Ovary (tissue), 9 donors: ENCODE measurements around the gene MRPL10. TPM values are rescaled to one million over a fixed set of nuclear protein-coding genes. Genes with fewer than 3 reads are reported as not detected.

Experiments
- DNase-seq, 5 donors: peaks; one replicate each; pipeline ENCODE4 v3.0.0-alpha.2; 2019 to 2020
- H3K27ac ChIP-seq, 2 donors: fragments of 200-600 bp; one replicate each; pipeline versions ENCODE4 v1.5.1 to v1.8.0; 2019 to 2022
- H3K27me3 ChIP-seq: fragments of 200-600 bp; one replicate; pipeline ENCODE4 v1.8.0; 2022
- H3K36me3 ChIP-seq: fragments of 200-600 bp; sonication (generic); one replicate; pipeline ENCODE4 v1.5.1; 2019
- H3K4me1 ChIP-seq: one replicate; pipeline ENCODE4 v1.8.1; 2013; ENCODE audit warnings: mild to moderate bottlenecking, moderate library complexity; ENCODE audit not compliant: insufficient read depth
- H3K4me3 ChIP-seq: fragments of 200-600 bp; sonication (generic); one replicate; pipeline ENCODE4 v1.5.1; 2017
- H3K9me3 ChIP-seq, 2 donors: fragments of 200-600 bp in 1 of 2; sonication (generic) in 1 of 2; one replicate each; pipeline versions ENCODE4 v1.5.1 to v1.8.1; 2013 to 2019; ENCODE audit warnings: mild to moderate bottlenecking in 1 of 2, moderate library complexity in 1 of 2
- EP300 ChIP-seq: sonication (generic); formaldehyde crosslinking; IDR thresholded peaks from one replicate; pipeline ENCODE4 v1.6.1; 2017; ENCODE audit warnings: antibody characterized with exemption
- POLR2A ChIP-seq: fragments of 450-650 bp; IDR thresholded peaks from one replicate; pipeline ENCODE4 v1.6.1; 2017; ENCODE audit warnings: antibody characterized with exemption, mild to moderate bottlenecking, moderate library complexity
- WGBS, 3 donors: extraction: QIAGEN DNeasy Blood & Tissue Kit in 1 of 3; methylation state at CpG; one replicate each; pipeline versions ENCODE4 v1.1.5 to v1.1.7; 2013 to 2017; 5-methylcytosine and 5-hydroxymethylcytosine counted together
- intact Hi-C, 4 donors: fragments of 100-400 bp; cut with DNase I; formaldehyde crosslinking; loops; one replicate each; pipeline versions ENCODE4 v1.11.0 to v1.15.1; 2022 to 2023
- polyA plus RNA-seq, 2 donors: library from polyadenylated mRNA; stranded (reverse); fragments of 200-250 nt in 1 of 2; fragments of 350-450 nt in 1 of 2; fragmentation: Illumina TruSeq in 1 of 2; extraction: RNeasy Lipid Tissue Mini Kit (QIAGEN cat#74804) in 1 of 2; gene quantifications; one replicate each; pipeline ENCODE4 v1.2.3, GENCODE V29; 2013 to 2014
- total RNA-seq, 7 donors: library from RNA; depleted of rRNA in 2 of 7; stranded (reverse); fragments of >200 nt in 2 of 7; fragmentation: NEBNext Ultra II Directional in 3 of 7; extraction: Animal tissue kit (Norgen Biotek cat#: 25700) in 3 of 7; gene quantifications; one replicate each; pipeline versions ENCODE4 v1.1.0 to v1.2.4, GENCODE V29; 2016 to 2023
- TF ChIP-seq, protein P1 (sequence below), 3 donors: fragments of 450-650 bp in 2 of 3; fragments of 200-600 bp in 1 of 3; IDR thresholded peaks; one replicate each; pipeline versions ENCODE4 v1.5.1 to v1.8.0; 2016 to 2022; ENCODE audit warnings: antibody characterized with exemption in 3 of 3, mild to moderate bottlenecking in 1 of 3
- donor health status: DM: no; HTN: no; CAD: no; lungs with moderate emphysema.
- donor health status: DM: no; HTN: no; CAD: no.
- donor health status: Bipolar disorder and iron deficiency.
- donor health status: DM: yes; HTN: yes; CAD: no.
- donor health status: DM: no; HTN: no; CAD: no.
- donor health status: DM: yes; HTN: yes; CAD: no.

Gene MRPL10
- total and polyA plus RNA-seq, 9 donors, result 30.4 to 64.4 (median 48.8) TPM

DNA sequence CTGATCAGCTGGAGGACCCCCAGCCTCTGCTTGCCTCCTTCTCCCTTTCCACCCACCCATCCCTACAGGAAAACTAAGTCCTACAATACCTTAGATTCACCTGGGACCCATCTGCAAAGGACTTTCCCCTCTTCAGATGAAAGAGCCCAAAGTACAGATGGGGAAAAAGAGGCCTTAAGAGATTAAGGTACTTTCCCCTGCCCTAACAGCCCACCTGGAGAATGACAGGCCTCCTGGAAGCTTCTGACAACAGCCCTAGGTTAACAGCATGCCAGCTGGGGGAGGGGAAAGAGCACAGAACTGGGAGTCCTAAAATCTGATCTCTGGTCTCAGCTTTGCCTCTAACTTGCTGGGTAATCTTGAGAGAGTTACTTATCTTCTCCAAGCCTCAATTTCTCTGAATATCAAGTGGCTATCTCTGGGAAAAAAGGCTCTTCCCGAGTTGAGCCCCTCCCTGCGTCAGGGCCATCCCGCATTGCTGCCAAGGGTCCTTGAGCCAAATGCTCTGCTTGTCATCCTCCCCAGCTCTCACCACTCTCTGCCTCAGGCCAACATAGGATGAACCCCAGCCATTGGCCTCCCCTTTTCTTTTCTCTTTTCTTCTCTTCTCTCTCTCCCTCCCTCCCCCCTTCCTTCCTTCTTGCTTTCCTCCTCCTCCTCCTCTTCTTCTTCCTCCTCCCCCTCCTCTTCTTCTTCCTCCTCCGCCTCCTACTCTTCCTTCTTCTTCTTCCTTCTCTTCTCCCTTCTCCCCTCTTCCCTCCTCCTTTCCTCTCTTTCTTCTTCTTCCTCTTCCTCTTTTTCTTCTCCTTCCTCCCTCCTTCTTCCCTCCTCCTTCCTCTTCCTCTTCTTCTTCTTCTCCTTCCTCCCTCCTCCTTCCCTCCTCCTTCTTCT is 42.1 kb upstream of the MRPL10 start:
- intact Hi-C loops, result no loop called here
- WGBS, 3 donors, result 39 to 57% (median 53%) methylated on average over 4 of the region's 4 CpGs
- Histone ChIP-seq H3K4me3 (no peak overlapping the region), H3K9me3 (no peaks in the 10 kb centered on the region), H3K36me3 (no peaks in the 10 kb centered on the region), H3K27ac (no peak overlapping the region), H3K4me1 (no peaks in the 10 kb centered on the region), H3K27me3 (no peaks in the 10 kb centered on the region)
- DNase-seq, result no peak
- TF ChIP-seq, protein P1, sequence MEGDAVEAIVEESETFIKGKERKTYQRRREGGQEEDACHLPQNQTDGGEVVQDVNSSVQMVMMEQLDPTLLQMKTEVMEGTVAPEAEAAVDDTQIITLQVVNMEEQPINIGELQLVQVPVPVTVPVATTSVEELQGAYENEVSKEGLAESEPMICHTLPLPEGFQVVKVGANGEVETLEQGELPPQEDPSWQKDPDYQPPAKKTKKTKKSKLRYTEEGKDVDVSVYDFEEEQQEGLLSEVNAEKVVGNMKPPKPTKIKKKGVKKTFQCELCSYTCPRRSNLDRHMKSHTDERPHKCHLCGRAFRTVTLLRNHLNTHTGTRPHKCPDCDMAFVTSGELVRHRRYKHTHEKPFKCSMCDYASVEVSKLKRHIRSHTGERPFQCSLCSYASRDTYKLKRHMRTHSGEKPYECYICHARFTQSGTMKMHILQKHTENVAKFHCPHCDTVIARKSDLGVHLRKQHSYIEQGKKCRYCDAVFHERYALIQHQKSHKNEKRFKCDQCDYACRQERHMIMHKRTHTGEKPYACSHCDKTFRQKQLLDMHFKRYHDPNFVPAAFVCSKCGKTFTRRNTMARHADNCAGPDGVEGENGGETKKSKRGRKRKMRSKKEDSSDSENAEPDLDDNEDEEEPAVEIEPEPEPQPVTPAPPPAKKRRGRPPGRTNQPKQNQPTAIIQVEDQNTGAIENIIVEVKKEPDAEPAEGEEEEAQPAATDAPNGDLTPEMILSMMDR (IDR thresholded peaks at IDR 0.05), result no peak
- TF ChIP-seq EP300, result no peak
- no peak for TF ChIP-seq POLR2A

DNA sequence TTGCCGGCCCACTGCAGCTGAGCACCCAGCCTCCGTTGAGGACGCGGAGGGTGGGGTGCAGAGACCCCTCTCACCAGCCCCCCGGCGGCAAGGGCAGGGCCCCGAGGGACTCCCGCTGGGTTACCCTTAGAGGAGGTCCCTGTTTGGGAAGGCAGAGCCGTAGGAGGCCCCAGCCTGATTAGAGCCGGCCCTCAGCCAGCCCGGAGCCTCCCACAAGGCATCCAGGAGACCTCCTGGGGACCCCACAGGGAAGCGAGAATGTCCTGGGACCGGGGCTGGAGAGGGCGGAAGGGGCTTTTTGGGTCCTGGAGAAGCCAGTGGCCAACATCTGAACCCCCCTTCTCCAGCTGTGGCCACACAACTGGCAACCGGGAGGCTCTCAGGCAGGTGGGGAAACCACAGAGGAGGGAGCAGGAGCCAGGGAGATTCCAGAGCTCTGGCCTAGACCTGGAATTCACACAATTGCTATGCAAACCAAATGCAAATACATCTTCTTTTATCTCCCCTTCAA is 41.4 kb upstream of the MRPL10 start:
- Histone ChIP-seq H3K27ac (no peak overlapping the region), H3K36me3 (no peaks in the 10 kb centered on the region), H3K4me3 (no peak overlapping the region)

DNA sequence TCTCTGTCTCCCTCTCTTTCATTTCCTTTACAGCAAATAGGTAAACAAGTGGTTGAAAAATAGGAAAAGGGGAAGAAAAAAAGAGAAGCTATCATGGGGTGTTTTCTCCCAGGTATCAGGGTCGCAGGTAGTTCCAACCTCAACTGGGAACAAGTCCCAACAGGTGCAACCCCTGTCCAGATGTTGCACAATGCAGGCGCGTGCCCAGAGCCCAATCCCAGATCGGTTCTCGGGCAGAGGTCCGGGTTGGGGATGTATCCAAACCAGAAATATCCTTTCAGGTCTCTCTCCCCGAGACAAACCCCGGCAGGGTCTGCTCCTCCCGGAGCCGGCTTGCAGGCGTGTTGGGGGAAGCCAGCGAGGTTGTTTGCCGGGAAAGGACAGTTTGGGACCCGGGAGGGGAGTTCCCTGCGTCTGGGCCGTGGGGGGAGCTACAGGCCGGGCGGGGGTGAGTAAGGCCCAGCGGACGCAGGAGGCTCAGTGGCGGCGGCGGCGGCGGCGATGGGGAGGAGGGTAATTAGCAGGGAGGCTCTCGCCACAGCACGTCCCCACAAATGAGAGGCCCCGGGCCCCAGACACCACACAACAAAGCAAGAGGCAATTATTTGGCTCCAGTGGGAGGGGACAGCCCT is 40.8 kb upstream of the MRPL10 start:
- Histone ChIP-seq H3K4me1 (no peaks in the 10 kb centered on the region), H3K27me3 (no peaks in the 10 kb centered on the region), H3K4me3 (no peak overlapping the region), H3K9me3 (no peaks in the 10 kb centered on the region), H3K27ac (no peak overlapping the region), H3K36me3 (no peaks in the 10 kb centered on the region)
- WGBS, 3 donors, result 4 to 13% (median 5%) methylated on average over 23 to 29 of the region's 29 CpGs
- no peak for DNase-seq
- intact Hi-C loops, result no loop called here
- TF ChIP-seq, protein P1 (IDR thresholded peaks at IDR 0.05), result no peak
- no peak for TF ChIP-seq EP300
- no peak for TF ChIP-seq POLR2A

More for the DNA sequence above, 41.4 kb upstream of the MRPL10 start:
- DNase-seq, result no peak
- 4 to 22% (median 8%) methylated on average over 15 of the region's 15 CpGs for WGBS, 3 donors
- no peak for TF ChIP-seq EP300
- TF ChIP-seq POLR2A, result no peak
- TF ChIP-seq, protein P1 (IDR thresholded peaks at IDR 0.05), result no peak
- no peaks in the 10 kb centered on the region for H3K27me3 ChIP-seq
- H3K9me3 ChIP-seq, result no peaks in the 10 kb centered on the region
- intact Hi-C loops, result no loop called here
- no peaks in the 10 kb centered on the region for H3K4me1 ChIP-seq

DNA sequence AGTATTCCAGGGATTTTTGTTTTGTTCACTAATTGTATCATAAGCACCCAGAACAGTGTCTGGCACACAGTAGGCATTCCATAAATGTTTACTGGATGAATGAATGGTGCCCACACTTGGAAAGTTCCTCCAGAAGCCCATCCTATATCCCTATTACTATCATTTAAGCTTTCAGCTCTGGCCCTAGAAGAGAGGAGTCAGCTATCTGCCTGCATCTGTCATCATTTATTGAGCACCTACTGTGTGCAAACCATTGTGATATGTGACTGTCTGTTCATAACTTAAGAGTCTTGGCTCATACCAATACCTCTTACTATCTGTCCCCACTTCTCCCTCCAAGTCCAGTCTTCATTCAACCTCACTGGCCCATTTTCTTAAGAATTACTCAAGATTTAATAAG is 39.7 kb upstream of the MRPL10 start:
- DNase-seq, result no peak
- intact Hi-C loops, result no loop called here
- Histone ChIP-seq H3K27me3 (no peaks in the 10 kb centered on the region), H3K4me3 (no peak overlapping the region), H3K36me3 (no peaks in the 10 kb centered on the region), H3K4me1 (no peaks in the 10 kb centered on the region), H3K27ac (no peak overlapping the region), H3K9me3 (no peaks in the 10 kb centered on the region)
- TF ChIP-seq POLR2A (no peak), EP300 (no peak)
- TF ChIP-seq, protein P1 (IDR thresholded peaks at IDR 0.05), result no peak
